ENCODE data around the gene ZNF853.
"Not testable (repeated sequence)": the region's sequence is repeated elsewhere in the genome, so short reads cannot be mapped to it uniquely, and the experiment has no call there.

Gene ZNF853

DNA sequence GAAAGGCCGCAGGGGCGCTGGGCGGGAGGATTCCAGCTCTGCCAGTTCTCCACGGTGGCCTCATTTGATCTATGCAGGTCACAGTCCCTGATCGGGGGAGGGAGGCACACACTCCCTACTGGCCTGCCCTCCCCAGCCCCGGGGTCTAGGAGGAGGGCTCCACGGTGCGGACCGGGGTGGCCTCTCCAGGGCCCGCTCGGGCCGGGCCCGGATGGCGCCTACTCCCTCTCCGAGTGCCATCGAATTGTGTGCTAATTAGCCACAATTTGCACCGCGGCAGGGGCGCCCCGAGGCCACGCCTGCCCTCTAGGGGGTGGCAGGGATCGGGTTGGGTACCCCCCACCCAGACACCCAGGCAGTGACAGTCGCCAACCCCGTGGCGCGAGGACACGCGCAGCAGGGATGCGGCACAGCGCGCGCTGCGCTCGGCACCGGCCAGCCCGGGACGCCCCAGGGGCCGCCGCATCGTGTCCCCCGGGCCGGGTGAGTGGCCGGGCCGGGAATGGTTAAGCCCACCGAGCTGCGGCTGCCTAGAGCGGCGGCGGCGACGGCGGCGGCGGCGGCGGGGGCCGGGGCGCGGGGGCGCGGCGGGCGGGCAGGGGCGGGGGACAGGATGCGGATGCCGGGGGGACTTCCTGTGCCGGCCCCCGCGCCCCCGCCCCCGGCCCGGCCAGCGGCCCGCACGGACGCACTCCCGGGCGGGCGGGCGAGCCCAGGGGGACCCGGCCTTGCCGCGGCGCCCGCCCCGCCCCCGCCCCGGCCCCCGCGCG, at the start of gene ZNF853:
Gene ZNF853 (plus strand): TSS at position 658 of the 770 bp plus-strand sequence. CDS start 565 bp downstream, outside the sequence.
- DNase-seq (ENCODE audit: low read depth in 2 of 2): no peak

DNA sequence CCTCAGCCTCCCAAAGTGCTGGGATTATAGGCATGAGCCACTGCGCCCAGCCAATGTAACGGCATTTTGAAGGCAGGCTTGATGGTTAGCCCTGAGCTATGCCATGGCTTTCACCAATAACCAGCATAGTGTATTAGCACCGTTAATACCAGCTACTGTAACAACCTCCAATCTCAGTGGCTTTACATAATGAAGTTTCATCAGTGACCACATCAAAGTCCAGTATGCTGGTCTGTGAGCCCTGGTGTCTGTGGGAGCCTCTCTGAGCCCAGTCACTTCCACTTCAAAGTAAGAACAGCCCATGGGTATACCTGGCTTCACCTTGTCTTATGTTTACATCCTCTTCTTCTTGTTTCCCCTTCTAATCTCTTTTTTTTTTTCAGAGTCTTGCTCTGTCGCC, 49.8 kb upstream of the ZNF853 start:
- no peak for DNase-seq (ENCODE audit: low read depth in 2 of 2)

DNA sequence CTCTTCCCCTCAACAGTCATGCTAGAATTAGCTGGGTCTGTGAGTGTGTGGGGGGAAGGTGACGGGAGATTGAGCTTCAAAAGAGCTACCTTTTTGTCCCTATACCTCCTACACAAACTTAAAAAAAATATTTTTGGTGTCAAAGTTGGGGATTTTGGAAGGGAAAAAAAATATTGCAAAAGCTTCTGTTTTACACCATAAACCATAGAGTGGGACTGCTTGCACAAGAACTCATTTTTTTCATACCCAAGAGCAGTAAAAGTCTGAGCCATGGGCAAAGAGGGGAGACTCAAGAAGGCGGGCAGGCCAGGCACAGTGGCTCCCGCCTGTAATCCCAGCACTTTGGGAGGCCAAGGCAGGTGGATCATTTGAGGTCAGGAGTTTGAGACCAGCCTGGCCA, 47.5 kb upstream of the ZNF853 start:
- no peak for DNase-seq (ENCODE audit: low read depth in 2 of 2)

DNA sequence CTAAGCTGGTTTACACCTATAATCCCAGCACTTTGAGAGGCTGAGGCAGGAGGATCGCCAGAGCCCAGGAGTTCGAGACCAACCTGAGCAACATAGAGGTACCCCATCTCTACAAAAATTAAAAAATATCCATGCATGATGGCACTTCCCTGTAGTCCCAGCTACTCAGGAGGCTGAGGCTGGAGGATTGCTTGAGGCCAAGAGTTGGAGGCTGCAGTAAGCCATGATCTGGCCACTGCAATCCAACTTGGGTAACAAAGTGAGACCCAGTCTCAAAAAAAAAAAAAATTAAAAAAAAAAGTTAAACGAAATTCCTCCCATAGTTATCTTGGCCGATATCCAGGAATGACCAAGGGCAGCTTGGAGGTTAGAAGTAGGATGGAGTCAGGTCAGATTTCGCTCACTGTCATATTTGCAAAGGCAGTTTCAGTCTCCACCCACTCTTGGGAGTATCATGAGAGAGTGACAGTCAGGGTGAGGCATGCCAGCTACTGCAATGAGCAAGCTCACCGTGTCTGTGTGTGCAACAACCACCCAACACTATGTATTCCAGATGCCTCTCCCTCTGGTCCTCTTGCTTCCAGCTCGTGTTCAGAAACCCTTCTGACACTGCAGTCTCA, 44.1 kb upstream of the ZNF853 start:
- DNase-seq (ENCODE audit: low read depth in 2 of 2): no peak

DNA sequence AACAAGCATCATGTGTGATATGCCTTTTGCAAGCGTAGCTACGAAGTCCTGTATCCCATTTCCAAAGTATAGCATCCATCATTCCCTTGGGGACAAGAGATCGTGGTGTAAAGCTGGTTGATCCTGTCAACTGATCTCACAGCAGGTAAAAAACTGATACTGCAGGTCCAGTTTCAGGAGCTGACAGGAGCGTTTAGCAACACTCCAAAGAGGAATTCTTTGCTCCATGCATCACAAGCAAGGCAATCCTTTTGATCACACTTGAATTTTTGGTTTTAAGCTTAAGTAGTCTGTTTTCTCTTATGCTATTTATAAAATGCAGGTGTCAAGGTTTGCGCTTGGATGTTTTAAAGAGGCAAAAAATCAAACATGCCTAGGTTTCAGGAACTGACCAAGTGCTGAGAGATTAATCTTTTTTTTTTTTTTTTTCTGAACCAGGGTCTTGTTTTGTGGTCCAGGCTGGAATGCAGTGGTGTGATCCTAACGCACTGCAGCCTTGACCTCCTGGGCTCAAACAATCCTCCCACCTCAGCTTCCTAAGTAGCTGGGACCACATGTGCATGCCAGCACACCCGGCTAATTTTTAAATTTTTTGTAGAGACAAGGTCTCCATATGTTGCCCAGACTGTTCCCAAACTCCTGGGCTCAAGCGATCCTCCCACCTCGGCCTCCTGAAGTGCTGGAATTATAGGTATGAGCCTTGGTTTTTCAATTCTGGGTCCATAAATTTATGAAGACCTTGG, 40.0 kb upstream of the ZNF853 start:
- no peak for DNase-seq (ENCODE audit: low read depth in 2 of 2)

DNA sequence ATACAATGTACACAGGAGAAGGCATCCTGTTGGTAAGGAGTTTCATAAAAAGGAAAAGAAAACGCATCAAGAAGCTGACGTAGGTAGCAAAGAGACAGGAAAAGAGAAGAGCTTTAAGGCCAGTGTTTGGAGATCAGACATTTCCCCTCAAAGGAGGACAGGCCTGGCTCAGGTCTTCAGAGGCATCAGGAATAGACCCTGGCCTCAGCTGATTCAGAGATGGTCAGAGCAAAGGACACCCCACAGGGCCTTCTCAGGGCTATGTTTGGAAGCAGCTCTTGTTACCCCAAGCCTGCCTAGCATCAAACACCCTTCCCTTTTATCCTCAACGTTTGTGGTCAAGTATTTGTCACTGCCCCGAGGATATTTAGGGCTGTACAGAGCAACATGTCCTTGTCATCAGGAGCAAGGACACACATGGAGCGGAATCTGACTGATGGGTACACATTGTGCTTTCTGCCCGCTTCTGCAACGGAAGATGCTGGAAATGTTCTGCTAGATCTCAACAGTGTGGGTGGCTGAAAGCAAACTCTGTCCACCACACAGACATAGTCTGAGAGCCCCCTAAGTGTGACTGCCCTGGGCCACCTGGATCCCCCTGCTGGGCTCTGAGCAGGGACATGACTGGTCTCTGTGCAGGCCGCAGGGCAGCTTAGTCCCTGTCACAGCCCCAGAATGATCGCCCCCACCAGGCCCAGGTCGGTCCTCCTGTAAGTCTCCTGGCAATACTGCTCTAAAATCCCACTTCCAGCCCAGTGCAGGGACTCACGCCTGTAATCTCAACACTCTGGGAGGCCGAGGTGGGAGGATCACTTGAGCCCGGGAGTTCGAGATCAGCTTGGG, 39.2 kb upstream of the ZNF853 start:
- DNase-seq (ENCODE audit: low read depth in 2 of 2): no peak

DNA sequence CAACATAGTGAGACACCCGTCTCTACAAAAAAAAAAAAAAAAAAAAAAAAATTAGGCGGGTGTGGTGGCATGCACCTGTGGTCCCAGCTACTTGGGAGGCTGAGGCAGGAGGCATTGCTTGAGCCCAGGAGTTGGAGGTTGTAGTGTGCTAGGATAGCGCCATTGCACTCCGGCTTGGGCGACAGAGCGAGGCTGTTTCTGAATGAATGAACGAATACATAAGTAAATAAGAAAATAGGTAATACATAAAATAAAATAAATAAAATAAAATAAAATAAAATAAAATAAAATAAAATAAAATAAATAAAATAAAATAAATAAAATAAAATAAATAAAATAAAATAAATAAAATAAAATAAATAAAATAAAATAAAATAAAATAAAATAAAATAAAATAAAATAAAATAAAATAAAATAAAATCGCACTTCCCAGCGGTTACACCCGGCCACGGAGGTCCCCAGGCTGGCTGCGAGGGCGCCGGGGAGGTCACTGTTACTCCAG, 38.5 kb upstream of the ZNF853 start:
- DNase-seq (ENCODE audit: low read depth in 2 of 2): not testable (repeated sequence)

DNA sequence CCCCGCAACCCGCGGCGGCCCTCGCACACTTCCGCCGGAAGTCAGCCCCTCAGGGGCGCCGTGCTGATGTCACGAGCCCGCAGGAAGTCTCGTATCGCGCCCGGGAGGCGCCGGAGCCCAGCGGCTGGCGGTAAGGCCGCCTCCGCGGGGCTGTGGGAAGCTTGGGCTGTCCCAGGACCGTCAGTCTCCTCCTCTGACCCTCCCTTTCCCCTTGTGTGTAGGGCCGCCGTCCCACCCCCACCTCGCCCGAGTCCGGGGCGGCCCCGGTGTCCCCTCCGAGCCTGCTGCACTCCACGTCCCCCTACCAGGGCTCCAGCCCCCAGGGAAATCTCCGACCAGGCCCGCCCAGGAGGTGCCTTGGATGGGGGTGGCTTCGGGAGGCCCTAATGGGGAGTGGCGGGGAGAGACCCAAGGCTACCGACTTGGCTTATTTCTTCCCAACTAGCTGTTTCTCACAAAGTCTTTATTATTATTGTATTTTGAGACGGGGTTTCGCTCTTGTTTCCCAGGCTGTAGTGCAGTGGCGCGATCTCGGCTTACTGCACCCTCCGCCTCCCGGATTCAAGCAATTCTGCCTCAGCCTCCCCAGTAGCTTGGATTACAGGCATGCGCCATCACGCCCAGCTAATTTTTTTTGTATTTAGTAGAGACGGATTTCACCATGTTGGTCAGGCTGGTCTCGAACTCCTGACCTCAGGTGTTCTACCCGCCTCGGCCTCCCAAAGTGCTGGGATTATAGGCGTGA, 37.9 kb upstream of the ZNF853 start, which contains the start of gene ZDHHC4:
Gene ZDHHC4 (plus strand): TSS at position 86 of the 745 bp plus-strand sequence. CDS start 3,108 bp downstream, outside the sequence.
- DNase-seq (ENCODE audit: low read depth in 2 of 2): peak; percentile 76 to 77

DNA sequence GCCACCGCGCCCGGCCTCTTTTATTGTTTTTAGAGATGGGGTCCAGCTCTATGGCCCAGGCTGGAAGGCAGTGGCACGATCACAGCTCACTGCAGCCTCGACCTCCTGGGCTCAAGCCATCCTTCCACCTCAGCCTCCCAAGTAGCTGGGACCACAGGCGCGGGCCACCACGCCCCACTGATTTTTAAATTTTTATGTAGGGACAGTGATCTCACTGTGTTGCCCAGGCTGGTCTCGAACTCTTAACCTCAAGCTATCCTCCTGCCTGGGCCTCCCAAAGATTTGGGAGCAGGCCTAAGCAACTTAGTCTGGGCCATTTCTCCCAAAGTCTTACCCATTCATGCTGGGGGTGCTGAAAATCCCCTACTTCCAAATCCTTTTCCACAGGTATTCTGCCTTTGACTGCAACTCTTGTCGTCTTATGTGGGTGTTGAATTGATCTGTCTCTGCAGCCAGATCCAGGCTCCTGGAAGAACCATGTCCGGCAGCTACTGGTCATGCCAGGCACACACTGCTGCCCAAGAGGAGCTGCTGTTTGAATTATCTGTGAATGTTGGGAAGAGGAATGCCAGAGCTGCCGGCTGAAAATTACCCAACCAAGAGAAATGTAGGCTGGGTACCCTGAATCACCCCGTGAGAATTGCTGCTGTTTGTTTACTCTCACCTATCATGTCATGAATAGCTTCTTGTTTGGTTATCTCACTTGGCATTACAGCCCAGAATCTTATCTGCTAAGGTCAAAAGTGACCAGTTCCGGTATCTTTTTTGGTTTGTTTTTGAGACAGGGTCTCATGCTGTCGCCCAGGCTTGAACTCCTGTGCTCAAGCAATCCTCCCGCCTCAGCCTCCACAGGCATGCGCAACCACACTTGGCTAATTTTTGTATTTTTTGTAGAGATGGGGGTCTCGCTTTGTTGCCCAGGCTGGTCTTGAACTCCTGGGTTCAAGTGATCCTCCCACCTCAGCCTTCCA, 37.0 kb upstream of the ZNF853 start:
- no peak for DNase-seq (ENCODE audit: low read depth in 2 of 2)

DNA sequence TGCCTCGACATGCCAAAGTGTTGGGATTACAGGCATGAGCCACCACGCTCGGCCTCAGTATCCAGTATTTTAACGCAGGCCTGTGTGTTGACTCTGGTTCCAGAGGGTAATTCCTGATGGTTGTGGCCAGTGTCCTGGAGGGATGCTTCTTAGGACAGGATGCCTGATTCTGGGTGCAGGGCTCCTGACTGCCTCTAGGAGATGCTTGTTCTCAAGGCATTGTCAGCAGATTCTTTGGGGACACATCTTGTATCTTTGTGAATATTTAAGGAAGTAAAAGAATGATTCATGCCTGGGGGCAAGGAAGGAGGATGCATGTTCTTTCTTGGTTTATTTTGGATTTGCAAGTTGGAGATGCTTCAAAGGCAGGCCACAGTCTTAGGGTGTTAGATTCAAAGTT, 36.0 kb upstream of the ZNF853 start:
- no peak for DNase-seq (ENCODE audit: low read depth in 2 of 2)

DNA sequence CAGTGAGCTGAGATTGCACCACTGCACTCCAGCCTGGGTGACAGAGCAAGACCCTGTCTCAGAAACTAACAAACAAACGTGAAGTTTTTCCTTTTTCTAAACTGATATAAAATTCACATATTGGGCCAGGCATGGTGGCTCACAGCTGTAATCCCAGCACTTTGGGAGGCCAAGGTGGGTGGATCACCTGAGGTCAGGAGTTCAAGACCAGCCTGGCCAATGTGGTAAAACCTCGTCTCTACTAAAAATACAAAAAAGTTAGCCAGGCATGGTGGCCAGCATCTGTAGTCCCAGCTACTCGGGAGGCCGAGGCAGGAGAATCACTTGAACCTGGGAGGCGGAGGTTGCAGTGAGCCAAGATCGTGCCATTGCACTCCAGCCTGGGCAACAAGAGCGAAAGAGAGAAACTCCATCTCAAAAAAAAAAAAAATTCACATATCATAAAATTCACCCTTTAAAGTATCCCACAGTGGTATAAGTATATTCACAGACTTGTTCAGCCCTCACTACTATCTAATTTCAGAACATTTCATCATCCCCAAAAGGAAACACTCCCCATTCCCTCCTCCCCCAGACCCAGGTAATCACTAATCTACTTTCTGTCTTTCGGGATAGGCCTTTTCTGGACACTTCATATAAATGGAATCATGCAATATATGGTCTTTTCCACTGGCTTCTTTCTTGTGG, 29.5 kb upstream of the ZNF853 start:
- DNase-seq (ENCODE audit: low read depth in 2 of 2): not testable (repeated sequence)

DNA sequence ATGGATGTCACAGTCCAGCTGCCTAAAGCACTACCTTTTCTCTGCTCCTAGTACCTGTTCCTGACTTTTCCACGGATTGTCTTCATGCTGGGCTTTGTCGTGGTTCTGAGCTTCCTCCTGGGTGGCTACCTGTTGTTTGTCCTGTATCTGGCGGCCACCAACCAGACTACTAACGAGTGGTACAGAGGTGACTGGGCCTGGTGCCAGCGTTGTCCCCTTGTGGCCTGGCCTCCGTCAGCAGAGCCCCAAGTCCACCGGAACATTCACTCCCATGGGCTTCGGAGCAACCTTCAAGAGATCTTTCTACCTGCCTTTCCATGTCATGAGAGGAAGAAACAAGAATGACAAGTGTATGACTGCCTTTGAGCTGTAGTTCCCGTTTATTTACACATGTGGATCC, 26.8 kb upstream of the ZNF853 start:
- no peak for DNase-seq (ENCODE audit: low read depth in 2 of 2)

DNA sequence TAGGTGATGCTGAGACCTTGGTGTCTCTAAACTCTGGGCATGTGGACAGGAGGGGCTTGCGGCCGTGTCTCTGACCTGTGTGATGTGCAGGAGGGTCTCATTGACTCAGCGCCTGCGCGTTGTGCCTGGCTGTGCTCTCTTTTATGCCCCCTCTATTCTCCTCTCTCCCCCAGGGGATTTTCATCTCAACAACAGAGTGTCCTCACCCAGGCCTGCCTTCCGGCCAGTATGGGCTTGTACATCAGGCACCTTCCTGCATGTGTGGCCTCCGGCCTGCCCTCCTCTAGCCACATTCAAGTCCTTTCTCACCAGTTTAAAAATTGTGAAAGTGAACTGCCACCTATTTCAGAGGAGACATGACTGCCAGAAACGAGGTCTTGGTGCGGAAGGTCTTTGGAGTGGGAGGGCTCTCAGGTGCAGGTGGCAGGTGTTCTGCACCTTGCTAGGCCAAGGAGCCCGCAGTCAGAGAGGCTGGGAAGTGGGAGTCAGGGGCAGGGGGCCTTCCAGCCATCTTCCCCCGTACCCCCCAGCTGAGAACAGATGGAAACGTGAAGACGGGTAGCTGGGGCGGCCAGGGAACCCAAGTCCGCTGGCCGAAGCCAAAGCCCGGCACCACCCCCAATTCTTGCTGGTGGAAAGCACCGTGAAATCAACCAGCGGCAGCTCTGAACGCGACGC, 26.1 kb upstream of the ZNF853 start:
- DNase-seq (ENCODE audit: low read depth in 2 of 2): no peak

DNA sequence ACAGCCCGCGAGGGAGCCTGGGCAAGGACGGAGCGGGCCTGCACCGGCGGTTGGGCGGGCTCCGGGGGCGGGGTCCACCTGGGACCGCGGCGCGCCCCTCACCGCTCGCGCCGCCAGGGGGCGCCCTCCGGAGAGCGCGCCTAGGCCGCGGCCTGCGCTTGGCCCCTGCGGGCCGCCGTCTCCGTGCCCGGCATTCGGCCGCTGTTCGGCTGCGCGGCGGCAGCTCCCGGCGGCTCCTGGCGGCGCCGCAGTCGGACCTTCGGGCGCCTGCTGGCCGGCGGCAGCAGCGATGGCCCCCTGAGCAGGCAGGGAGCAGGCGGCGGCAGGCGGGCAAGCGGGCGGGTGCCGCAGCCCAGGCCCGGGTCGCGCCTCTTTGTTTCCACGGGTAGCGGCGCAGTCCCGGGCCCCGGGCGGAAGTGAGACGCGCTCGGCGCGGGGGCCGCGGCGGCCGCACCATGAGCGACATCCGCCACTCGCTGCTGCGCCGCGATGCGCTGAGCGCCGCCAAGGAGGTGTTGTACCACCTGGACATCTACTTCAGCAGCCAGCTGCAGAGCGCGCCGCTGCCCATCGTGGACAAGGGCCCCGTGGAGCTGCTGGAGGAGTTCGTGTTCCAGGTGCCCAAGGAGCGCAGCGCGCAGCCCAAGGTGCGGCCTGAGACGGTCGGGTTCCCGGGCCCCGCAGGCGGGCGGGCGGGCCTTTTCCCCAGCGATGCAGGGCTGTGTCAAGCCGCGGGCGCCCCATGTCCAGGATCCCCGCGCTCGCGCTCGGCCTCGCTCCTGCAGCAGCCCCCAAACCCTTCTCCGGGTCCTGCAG, 25.4 kb upstream of the ZNF853 start, which contains the start of gene INTS15:
Gene INTS15 (plus strand): TSS at position 193 of the 816 bp plus-strand sequence. CDS start 263 bp downstream, at position 456.
- DNase-seq (ENCODE audit: low read depth in 2 of 2): peak; percentile 55 to 57

DNA sequence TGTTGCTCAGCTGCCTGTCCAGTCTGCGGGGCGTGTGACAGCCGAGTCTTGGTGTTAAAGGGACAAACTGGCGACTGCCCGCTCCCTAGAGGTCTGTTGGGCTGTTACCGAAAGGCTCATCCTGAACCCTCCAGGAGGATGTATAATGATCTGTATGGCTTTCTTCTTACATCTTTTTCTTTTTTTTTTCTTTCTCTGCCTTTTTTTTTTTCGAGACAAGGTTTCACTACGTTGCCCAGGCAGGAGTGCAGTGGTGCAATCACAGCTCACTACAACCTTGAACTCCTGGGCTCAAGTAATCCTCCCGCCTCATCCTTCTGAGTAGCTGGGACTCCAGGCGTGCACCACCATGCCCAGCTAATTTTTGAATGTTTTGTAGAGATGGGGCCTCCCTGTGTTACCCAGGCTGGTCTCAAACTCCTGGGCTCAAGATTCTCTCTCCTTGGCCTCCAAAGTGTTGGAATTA, 24.7 kb upstream of the ZNF853 start:
- DNase-seq (ENCODE audit: low read depth in 2 of 2): no peak

DNA sequence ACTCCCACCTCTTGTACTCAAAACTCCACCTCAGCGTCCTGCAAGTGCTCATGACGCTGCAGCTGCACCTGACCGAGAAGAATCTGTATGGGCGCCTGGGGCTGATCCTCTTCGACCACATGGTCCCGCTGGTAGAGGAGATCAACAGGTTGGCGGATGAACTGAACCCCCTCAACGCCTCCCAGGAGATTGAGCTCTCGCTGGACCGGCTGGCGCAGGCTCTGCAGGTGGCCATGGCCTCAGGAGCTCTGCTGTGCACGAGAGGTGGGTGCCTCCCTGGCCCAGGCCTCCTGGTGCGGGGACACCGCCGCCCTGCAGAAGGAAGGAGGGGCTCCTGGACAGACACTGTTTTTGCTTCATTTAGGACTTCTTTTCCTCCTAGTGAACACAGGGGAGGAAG, 15.3 kb upstream of the ZNF853 start:
- DNase-seq (ENCODE audit: low read depth in 2 of 2): no peak

DNA sequence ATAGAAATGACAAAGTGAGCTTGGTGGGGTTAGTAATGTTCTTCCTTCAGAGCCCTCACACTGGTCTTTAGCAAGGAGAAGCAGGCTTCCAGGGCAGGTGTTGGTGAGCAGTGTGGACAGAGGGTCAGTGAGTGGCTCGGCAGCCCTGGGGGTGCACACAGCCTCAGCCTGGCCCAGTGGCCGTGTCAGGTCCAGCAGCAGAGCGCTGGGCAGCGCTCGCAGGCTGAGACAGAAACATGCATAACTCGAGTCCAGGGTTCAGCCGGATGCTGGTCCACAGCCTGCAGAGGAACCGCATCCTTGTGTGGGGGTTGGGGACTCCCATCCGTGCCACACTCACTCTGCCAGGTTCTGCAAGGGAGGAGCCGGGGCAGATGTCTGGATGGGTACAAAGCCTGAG, 11.0 kb upstream of the ZNF853 start:
- no peak for DNase-seq (ENCODE audit: low read depth in 2 of 2)
